Fibroblast of the aortic adventitia (primary cell): ENCODE measurements around the gene ELP4. TPM values are rescaled to one million over a fixed set of nuclear protein-coding genes. Genes with fewer than 3 reads are reported as not detected.
A peak's percentile ranks its signal among the peaks of the same experiment; 100 is the strongest.

Experiments
- DNase-seq: peaks from one replicate; pipeline ENCODE4 v3.0.0-alpha.2; 2010; ENCODE audit warnings: low read depth
- H3K4me3 ChIP-seq: 2 replicates; pipeline ENCODE4 v1.5.1; 2011; ENCODE audit warnings: low read depth, mild to moderate bottlenecking, control low read depth, low read length, moderate library complexity
- CTCF ChIP-seq: IDR thresholded peaks from 2 replicates; pipeline ENCODE4 v1.5.1; 2011; ENCODE audit warnings: mild to moderate bottlenecking, low read length, control low read depth, inconsistent platforms; ENCODE audit not compliant: insufficient read depth
- total RNA-seq: library from RNA; depleted of rRNA; stranded (reverse); fragments of >200 nt; gene quantifications from 2 replicates; pipeline ENCODE4 v1.2.3, GENCODE V29; 2012; ENCODE audit warnings: low replicate concordance

ELP4 gene
- total RNA-seq, 1 donor, result 23.0 TPM

- no peak for DNase-seq
- no peak for TF ChIP-seq CTCF
- no peak overlapping the region for H3K4me3 ChIP-seq
Observed at GRCh38 chr11:31712851-31713250, 203.3 kb downstream of the ELP4 start.

- no peak for TF ChIP-seq CTCF
- DNase-seq, result no peak
- H3K4me3 ChIP-seq, result no peak overlapping the region
Observed at GRCh38 chr11:31714840-31715239, 205.3 kb downstream of the ELP4 start.

GRCh38 chr11:31720225-31720624 is 210.7 kb downstream of the ELP4 start:
- no peak for DNase-seq
- no peak overlapping the region for H3K4me3 ChIP-seq
- no peak for TF ChIP-seq CTCF

GRCh38 chr11:31720671-31721365 is 211.3 kb downstream of the ELP4 start:
- no peak for TF ChIP-seq CTCF
- peak; percentile 4 for DNase-seq
- no peak overlapping the region for H3K4me3 ChIP-seq

GRCh38 chr11:31722754-31723153 is 213.2 kb downstream of the ELP4 start:
- no peak for DNase-seq
- TF ChIP-seq CTCF, result no peak
- no peak overlapping the region for H3K4me3 ChIP-seq

- H3K4me3 ChIP-seq, result no peak overlapping the region
- DNase-seq, result peak; percentile 52
- no peak for TF ChIP-seq CTCF
Observed at GRCh38 chr11:31725176-31725575, 215.6 kb downstream of the ELP4 start.

- no peak for DNase-seq
- no peak for TF ChIP-seq CTCF
- H3K4me3 ChIP-seq, result no peak overlapping the region
Observed at GRCh38 chr11:31728432-31728831, 218.9 kb downstream of the ELP4 start.
